ENCODE results near the gene JMJD4.

Gene JMJD4

DNA sequence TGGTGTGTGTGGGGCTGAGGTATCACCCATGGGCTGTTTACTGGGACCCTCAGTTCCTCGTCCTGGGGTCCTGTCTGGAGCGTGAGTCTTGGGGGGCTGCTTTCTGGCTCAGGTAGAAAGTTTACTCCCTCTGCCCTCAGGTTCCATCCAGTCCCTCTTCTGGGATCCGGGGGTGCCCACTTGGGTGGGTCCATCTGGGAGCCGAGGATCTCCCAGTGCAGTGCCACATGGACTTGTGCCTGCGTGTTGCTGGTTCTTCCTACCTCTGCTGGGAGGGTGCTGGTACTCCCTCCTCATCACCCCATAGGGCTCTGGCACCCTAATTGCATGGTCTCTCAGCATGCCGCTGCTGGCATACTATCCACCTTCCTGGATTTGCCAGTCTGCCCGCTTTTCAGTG lies 14.1 kb upstream of the JMJD4 start:
- DNase-seq (ENCODE audit: low read depth): no peak

DNA sequence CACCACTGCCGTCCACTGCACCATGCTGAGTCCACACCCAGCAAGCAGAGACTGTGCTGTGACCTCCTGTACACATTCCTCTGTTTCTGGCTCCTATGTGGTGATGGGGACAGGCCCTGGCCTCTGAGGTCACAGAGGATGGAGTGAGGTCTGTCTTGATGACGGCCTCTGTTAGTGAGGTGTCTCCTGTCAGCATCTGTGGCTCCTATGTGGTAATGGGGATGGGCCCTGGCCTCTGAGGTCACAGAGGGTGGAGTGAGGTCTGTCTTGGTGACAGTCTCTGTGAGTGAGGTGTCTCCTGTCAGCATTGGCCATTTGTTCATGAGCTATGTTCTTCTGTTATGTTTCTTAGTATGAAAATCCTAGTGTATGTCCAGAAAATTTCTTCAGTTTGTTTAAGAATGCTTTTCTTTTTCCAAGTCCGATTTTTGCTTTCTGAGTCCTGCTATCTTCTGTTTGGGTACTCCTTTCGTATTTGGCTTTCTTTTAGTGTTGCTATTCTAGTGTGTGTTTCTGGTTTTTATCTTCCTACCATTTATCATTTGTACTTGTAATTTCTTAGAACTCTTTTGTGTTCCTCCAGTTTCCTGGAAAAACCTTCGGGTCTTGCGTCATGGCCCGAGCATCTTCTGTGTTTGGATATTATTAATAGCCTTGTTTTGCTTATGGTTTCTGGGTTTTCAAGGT lies 13.5 kb upstream of the JMJD4 start:
- no peak for DNase-seq (ENCODE audit: low read depth)

DNA sequence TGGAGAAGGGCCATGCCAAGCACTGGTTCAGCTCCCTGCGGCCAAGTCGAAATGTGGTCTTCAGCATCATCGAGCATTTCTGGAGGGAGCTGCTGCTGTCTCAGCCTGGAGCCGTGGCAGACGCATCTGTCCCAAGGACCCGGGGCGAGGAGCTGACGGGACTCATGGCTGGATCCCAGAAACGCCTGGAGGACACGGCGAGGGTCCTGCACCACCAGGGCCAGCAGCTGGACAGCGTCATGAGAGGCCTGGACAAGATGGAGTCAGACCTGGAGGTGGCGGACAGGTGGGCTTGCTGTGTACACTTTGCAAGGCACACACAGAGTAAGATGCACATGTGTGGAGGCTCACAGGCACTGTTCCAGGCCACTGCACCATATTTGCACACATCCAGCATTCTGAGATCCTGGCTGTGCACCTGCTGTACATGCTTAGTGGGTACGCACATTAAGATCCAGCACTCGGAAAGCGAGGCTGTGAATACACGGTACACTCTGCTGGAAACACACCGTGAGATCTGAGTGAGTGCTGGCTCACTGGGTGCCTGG lies 12.9 kb upstream of the JMJD4 start:
- no peak for DNase-seq (ENCODE audit: low read depth)

DNA sequence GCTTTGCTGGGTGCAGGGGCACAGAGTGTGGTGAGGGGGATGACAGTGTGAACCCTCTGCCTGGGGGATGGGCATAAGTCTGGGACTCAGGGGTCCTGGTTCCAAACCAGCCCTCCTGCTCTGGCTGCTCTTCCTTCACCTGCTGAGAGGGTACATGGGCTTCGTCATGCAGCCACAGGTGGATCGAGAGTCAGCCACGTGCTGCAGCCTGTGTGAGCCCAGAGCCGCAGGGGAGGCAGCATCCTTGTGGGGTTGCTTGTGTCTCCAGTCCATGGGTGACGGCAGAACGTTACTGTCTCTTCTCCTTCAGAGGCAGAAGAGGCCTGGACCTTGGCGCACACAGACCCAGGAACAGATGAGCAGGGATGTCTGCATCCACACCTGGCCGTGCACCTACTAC lies 12.3 kb upstream of the JMJD4 start:
- no peak for DNase-seq (ENCODE audit: low read depth)

- no peak for DNase-seq (ENCODE audit: low read depth)
These were observed 11.6 kb upstream of the JMJD4 start for GRCh38 chr1:227746676-227747075.

GRCh38 chr1:227745568-227746265 lies 10.6 kb upstream of the JMJD4 start:
- DNase-seq (ENCODE audit: low read depth): no peak

DNA sequence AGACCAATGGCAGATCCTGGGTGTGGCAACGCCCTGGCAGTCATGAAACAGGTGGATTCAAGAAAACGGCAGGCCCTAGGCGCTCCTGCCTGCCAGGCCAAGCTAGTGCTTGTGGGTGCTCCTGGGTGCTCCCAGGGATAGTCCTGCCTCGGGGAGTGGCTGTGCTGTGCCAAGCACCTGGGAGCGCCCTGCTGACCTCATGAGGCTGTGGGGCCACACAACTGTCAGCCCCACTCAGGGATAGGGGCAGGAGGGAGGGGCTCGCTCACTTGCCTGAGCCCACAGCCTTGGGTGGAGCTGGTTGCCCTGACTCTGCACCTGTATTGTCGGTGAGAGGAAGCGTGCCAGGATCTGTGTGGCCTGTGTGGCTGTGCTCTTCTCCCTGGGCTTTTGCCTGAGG lies 9.6 kb upstream of the JMJD4 start:
- DNase-seq (ENCODE audit: low read depth): no peak

GRCh38 chr1:227742738-227743715 lies 7.9 kb upstream of the JMJD4 start:
- DNase-seq (ENCODE audit: low read depth): no peak

GRCh38 chr1:227741166-227741870 lies 6.2 kb upstream of the JMJD4 start:
- DNase-seq (ENCODE audit: low read depth): no peak

- no peak for DNase-seq (ENCODE audit: low read depth)
These were observed 5.4 kb upstream of the JMJD4 start for GRCh38 chr1:227740401-227740960.

GRCh38 chr1:227739636-227740035 lies 4.5 kb upstream of the JMJD4 start:
- DNase-seq (ENCODE audit: low read depth): no peak

DNA sequence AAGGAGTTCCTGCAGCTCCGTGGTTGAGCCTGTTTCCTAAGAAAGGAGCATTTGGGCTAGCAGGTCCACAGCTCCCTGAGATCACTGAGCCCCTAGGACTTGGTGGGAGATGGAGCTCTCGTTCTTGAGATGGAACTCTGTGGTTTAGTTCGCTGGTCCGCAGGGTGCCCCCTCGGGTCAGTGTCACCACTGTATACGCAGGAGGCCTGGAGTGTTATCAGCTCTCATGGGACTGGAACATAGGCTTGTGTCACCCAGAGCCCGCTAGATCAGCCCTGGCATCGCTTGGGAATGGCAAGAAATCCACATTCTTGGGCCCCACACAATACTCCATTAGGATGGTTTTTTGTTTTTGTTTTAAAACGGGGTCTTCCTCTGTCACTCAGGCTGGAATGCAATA lies 3.7 kb upstream of the JMJD4 start:
- no peak for DNase-seq (ENCODE audit: low read depth)

- no peak for DNase-seq (ENCODE audit: low read depth)
These were observed 1.8 kb upstream of the JMJD4 start for GRCh38 chr1:227736814-227737432.

- no peak for DNase-seq (ENCODE audit: low read depth)
These were observed 610 bp upstream of the JMJD4 start for GRCh38 chr1:227735539-227736285.

- no peak for DNase-seq (ENCODE audit: low read depth)
These were observed 601 bp downstream of the JMJD4 start for GRCh38 chr1:227734546-227734855.

DNA sequence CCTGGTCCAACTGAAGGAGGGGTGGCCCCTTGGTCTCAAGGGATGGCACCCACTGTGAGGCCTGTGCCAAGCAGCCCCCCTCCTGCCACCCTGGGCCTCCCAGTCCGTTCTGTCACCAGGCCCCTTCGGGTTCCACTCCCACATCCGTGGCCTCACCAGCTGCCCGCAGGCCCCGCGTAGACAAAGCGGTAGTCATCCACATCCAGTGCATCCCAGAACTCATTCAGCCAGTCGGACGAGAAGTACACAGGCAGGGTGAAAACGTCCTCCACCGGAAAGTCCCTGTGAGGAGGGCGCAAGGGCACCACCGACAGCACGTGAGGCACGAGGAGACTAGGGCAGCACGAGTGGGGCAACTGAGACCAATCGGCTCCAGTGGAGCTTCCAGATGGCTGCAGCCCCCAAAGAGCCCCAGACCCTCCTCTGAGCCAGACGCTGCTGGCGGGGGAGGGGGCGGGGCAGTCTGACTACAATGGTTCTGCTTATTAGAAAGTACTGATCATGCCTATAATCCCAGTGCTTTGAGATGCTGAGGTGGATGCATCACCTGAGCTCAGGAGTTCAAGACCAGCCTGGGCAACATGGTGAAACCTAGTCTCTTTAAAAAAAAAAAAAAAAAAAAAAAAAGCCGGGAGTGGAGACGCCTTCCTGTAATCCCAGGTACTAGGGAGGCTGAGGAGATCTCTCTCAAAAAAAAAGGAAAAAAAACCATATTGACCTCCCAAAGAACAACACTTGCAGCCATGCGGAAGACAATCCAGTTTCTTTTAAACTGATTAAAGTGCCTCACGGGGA lies 1.2 kb downstream of the JMJD4 start:
- no peak for DNase-seq (ENCODE audit: low read depth)

- no peak for DNase-seq (ENCODE audit: low read depth)
These were observed 1.8 kb downstream of the JMJD4 start for GRCh38 chr1:227733309-227733705.

DNA sequence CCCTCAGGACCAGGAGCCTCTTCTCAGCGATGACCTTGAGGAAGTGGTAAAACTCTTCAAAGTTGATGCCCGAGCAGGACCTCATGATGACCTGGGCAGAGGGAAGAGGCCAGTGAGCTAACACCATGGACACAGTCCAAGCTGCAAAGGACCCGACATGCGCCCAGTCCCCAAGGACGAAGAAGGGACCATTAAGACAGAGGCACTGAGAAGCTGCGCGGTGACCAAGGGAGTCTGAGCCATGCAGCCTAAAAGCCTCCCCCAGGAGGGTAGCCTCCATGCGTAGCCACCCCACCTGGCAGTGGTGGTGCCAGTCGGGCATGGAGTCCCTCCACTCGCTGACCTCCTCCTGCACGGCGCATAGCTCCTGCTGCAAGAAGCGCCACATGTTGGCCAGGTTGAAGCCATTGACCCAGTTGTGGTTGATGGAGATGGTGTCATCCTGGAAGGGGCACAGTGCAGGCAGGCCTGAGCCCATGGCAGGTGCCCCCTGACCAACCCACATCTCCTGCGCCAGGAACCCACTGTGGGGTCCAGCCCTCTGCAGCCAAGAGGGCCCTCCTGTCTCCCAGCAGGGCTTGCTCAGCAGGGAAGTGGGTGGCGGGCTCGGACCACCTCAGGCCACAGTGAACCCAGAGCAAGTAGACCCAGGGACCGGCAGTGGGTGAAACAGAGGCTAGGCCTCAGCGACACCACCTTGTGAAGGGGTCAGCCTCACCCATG lies 2.4 kb downstream of the JMJD4 start:
- no peak for DNase-seq (ENCODE audit: low read depth)

Measured in stimulated activated CD8-positive, alpha-beta memory T cell treated with anti-CD3 and anti-CD28 coated beads, Interleukin-7, amount 100 ng/mL, for 24 hours (primary cell).